Measurements from ENCODE around the gene POLR2J2. TPM values are rescaled to one million over a fixed set of nuclear protein-coding genes. Genes with fewer than 3 reads are reported as not detected.
"Not testable (repeated sequence)": the region's sequence is repeated elsewhere in the genome, so short reads cannot be mapped to it uniquely, and the experiment has no call there.

POLR2J2 gene
- total and polyA plus RNA-seq, 2 of the 8 experiments (the other 6 are each of a cell fraction or from before 2014, with no cell fraction given), result 1.8 to 7.7 TPM

DNA sequence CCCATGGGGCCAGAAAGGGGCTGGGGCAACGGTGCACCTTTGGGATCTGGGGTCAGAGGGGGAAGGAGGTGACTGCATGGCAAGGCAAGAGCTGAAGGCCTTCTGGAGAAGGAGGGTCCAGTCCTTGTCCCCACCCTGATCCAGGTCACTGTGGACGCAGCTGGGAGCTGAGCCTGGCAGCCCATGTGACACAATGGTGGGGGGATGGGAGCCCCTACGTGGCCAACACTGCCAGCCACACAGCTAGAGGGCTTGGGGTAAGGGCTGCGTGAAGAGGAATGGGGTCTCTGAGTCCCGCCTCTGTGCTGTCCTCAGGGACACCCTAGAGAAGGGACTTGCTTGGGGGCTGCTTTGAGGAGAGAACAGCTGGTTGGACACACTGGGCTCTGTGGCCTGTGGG is 9.3 kb upstream of the POLR2J2 start:
- H4K5ac ChIP-seq (ENCODE audit: insufficient read length, low read depth, low read length); H2BK12ac ChIP-seq (ENCODE audit: low read depth, low read length); H2BK15ac ChIP-seq (ENCODE audit: low read length); H3K56ac ChIP-seq (replicated peaks; ENCODE audit: insufficient read length, low read depth, low read length); H3K79me2 ChIP-seq (ENCODE audit: control insufficient read depth in 1 of 2, insufficient read depth in 2 of 2, low read length in 2 of 2); H3K4me1 ChIP-seq (replicated peaks in 1 of 4; ENCODE audit: control insufficient read depth in 3 of 4, insufficient read depth in 4 of 4, low read length in 3 of 4); H2BK120ac ChIP-seq (replicated peaks; ENCODE audit: low read depth, low read length); CTCF ChIA-PET (ENCODE audit: partially characterized antibody); FAIRE-seq; H2BK20ac ChIP-seq (ENCODE audit: low read length); H3K4me3 ChIP-seq (ENCODE audit: extremely low read depth in 1 of 4, insufficient read depth in 2 of 4, low read depth in 3 of 4, low read length in 4 of 4); H3K14ac ChIP-seq (ENCODE audit: insufficient read length); H3K9ac ChIP-seq (replicated peaks in 1 of 4; ENCODE audit: extremely low read depth in 1 of 4, low read depth in 3 of 4, low read length in 3 of 4); H3K27me3 ChIP-seq (replicated peaks in 1 of 4; ENCODE audit: control insufficient read depth in 3 of 4, extremely low read depth in 1 of 4, insufficient read depth in 3 of 4, low read length in 3 of 4); H2AFZ ChIP-seq (ENCODE audit: low read length); H4K20me1 ChIP-seq (replicated peaks in 1 of 2; ENCODE audit: control insufficient read depth in 1 of 2, insufficient read depth in 2 of 2, low read length in 2 of 2); H2BK5ac ChIP-seq (ENCODE audit: low read depth, low read length); H3K4me2 ChIP-seq (ENCODE audit: insufficient read depth in 1 of 2, low read depth in 2 of 2, low read length in 2 of 2); H3K23ac ChIP-seq (ENCODE audit: insufficient read length); H2AK5ac ChIP-seq (ENCODE audit: low read depth, low read length); H3K36me3 ChIP-seq (ENCODE audit: control insufficient read depth in 2 of 4, insufficient read depth in 4 of 4, low read length in 3 of 4); H3K23me2 ChIP-seq (ENCODE audit: low read depth, low read length); H3K4ac ChIP-seq (replicated peaks; ENCODE audit: insufficient read length, low read depth, low read length); H3K79me1 ChIP-seq (ENCODE audit: low read depth, low read length); H4K8ac ChIP-seq (ENCODE audit: extremely low read depth, insufficient read depth, low read length); H3K27ac ChIP-seq (ENCODE audit: low read depth, low read length); H4K91ac ChIP-seq (replicated peaks; ENCODE audit: insufficient read length, low read length); POLR2A ChIA-PET (ENCODE audit: partially characterized antibody); DNase-seq (ENCODE audit: low read depth in 1 of 2, low spot score in 2 of 2); H3K9me3 ChIP-seq (ENCODE audit: insufficient read depth in 2 of 2, low read depth in 1 of 2, low read length in 1 of 2); H3K18ac ChIP-seq (ENCODE audit: extremely low read depth, low read length): not testable (repeated sequence)
- no CpG with 5 or more reads among the region's 5 CpGs for WGBS, 2 experiments (ENCODE audit: extremely low coverage in 1 of 2, insufficient coverage in 1 of 2, insufficient read length in 1 of 2, insufficient replicate concordance in 2 of 2, low coverage in 1 of 2, low lambda C conversion rate in 2 of 2, missing lambda C conversion rate in 1 of 2)

DNA sequence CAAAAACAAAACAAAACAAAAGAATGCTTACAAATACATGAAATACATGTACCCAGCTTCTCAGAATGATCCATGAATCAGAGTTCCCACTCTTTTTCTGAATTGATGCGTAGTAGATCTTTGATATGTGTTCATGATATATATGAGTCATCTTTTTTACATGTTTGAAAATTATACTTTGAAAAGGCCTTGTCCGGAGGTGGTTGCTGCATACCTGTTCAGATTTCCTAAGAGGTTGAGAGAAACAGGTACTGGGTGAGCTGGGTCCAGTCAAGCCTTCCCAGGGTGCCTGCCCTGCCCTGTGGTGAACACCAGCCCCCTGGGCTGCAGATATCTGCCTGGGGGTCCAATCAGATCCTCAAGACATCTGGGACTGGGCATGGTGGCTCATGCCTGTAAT is 4.1 kb upstream of the POLR2J2 start:
- H3K36me3 ChIP-seq (ENCODE audit: control insufficient read depth in 2 of 4, insufficient read depth in 4 of 4, low read length in 3 of 4); H3K23me2 ChIP-seq (ENCODE audit: low read depth, low read length); H3K14ac ChIP-seq (ENCODE audit: insufficient read length); H4K8ac ChIP-seq (ENCODE audit: extremely low read depth, insufficient read depth, low read length); H2BK5ac ChIP-seq (ENCODE audit: low read depth, low read length); H3K79me1 ChIP-seq (ENCODE audit: low read depth, low read length); H3K27ac ChIP-seq (ENCODE audit: low read depth, low read length); H4K91ac ChIP-seq (replicated peaks; ENCODE audit: insufficient read length, low read length); H3K4ac ChIP-seq (replicated peaks; ENCODE audit: insufficient read length, low read depth, low read length); H4K20me1 ChIP-seq (replicated peaks in 1 of 2; ENCODE audit: control insufficient read depth in 1 of 2, insufficient read depth in 2 of 2, low read length in 2 of 2); H2BK15ac ChIP-seq (ENCODE audit: low read length); DNase-seq (ENCODE audit: low read depth in 1 of 2, low spot score in 2 of 2); H3K23ac ChIP-seq (ENCODE audit: insufficient read length); FAIRE-seq; H3K56ac ChIP-seq (replicated peaks; ENCODE audit: insufficient read length, low read depth, low read length); H3K18ac ChIP-seq (ENCODE audit: extremely low read depth, low read length); H2AK5ac ChIP-seq (ENCODE audit: low read depth, low read length); CTCF ChIA-PET (ENCODE audit: partially characterized antibody); H3K79me2 ChIP-seq (ENCODE audit: control insufficient read depth in 1 of 2, insufficient read depth in 2 of 2, low read length in 2 of 2); POLR2A ChIA-PET (ENCODE audit: partially characterized antibody); H4K5ac ChIP-seq (ENCODE audit: insufficient read length, low read depth, low read length); H3K9me3 ChIP-seq (ENCODE audit: insufficient read depth in 2 of 2, low read depth in 1 of 2, low read length in 1 of 2); H3K4me2 ChIP-seq (ENCODE audit: insufficient read depth in 1 of 2, low read depth in 2 of 2, low read length in 2 of 2); H2BK120ac ChIP-seq (replicated peaks; ENCODE audit: low read depth, low read length); H3K4me3 ChIP-seq (ENCODE audit: extremely low read depth in 1 of 4, insufficient read depth in 2 of 4, low read depth in 3 of 4, low read length in 4 of 4); H2BK12ac ChIP-seq (ENCODE audit: low read depth, low read length); H3K9ac ChIP-seq (replicated peaks in 1 of 4; ENCODE audit: extremely low read depth in 1 of 4, low read depth in 3 of 4, low read length in 3 of 4); H2AFZ ChIP-seq (ENCODE audit: low read length); H3K27me3 ChIP-seq (replicated peaks in 1 of 4; ENCODE audit: control insufficient read depth in 3 of 4, extremely low read depth in 1 of 4, insufficient read depth in 3 of 4, low read length in 3 of 4); H3K4me1 ChIP-seq (replicated peaks in 1 of 4; ENCODE audit: control insufficient read depth in 3 of 4, insufficient read depth in 4 of 4, low read length in 3 of 4); H2BK20ac ChIP-seq (ENCODE audit: low read length): not testable (repeated sequence)
- WGBS, 2 experiments (ENCODE audit: extremely low coverage in 1 of 2, insufficient coverage in 1 of 2, insufficient read length in 1 of 2, insufficient replicate concordance in 2 of 2, low coverage in 1 of 2, low lambda C conversion rate in 2 of 2, missing lambda C conversion rate in 1 of 2), result 83% methylated on average over 1 of the region's 2 CpGs; no CpG with 5 or more reads in 1 of the 2 experiments
